Smooth muscle cell (in vitro differentiated cells): ENCODE data around the gene ADNP2. TPM values are rescaled to one million over a fixed set of nuclear protein-coding genes. Genes with fewer than 3 reads are reported as not detected.

Experiments used
- DNase-seq: peaks from one replicate; lab custom pipeline; 2025; ENCODE audit not compliant: unreplicated experiment; lab: John Stamatoyannopoulos, UW
- H2AFZ ChIP-seq: fragments of 200-600 bp; sonication (generic); 2 replicates; pipeline ENCODE4 v1.6.0; 2016; ENCODE audit warnings: antibody characterized with exemption, low read depth, mild to moderate bottlenecking
- H3F3A ChIP-seq: fragments of 200-600 bp; sonication (generic); 2 replicates; pipeline ENCODE4 v1.6.0; 2017; ENCODE audit warnings: antibody characterized with exemption, low read depth
- H3K27ac ChIP-seq: fragments of 200-600 bp; sonication (generic); 2 replicates; pipeline ENCODE4 v1.5.1; 2016; ENCODE audit warnings: low read depth, mild to moderate bottlenecking
- H3K27me3 ChIP-seq: fragments of 200-600 bp; sonication (generic); 2 replicates; pipeline ENCODE4 v1.6.1; 2016; ENCODE audit warnings: low read depth, mild to moderate bottlenecking
- H3K36me3 ChIP-seq: fragments of 200-600 bp; sonication (generic); 2 replicates; pipeline ENCODE4 v1.5.1; 2016; ENCODE audit warnings: low read depth
- H3K4me1 ChIP-seq: fragments of 200-600 bp; sonication (generic); 2 replicates; pipeline ENCODE4 v1.5.1; 2016; ENCODE audit warnings: low read depth
- H3K4me2 ChIP-seq: fragments of 200-600 bp; sonication (generic); 2 replicates; pipeline ENCODE4 v1.6.0; 2016; ENCODE audit warnings: mild to moderate bottlenecking
- H3K4me3 ChIP-seq: fragments of 200-600 bp; sonication (generic); 2 replicates; pipeline ENCODE4 v1.5.1; 2016; ENCODE audit warnings: mild to moderate bottlenecking
- H3K79me2 ChIP-seq: fragments of 200-600 bp; sonication (generic); 2 replicates; pipeline ENCODE4 v1.6.0; 2016; ENCODE audit warnings: low read depth, mild to moderate bottlenecking
- H3K9ac ChIP-seq: fragments of 200-600 bp; sonication (generic); 2 replicates; pipeline ENCODE4 v1.6.0; 2016; ENCODE audit warnings: low read depth
- H3K9me3 ChIP-seq: fragments of 200-600 bp; sonication (generic); replicated peaks from 2 replicates; pipeline ENCODE4 v1.5.1; 2016; ENCODE audit warnings: low read depth
- H4K20me1 ChIP-seq: fragments of 200-600 bp; sonication (generic); 2 replicates; pipeline ENCODE4 v1.6.0; 2016; ENCODE audit warnings: low read depth
- WGBS: methylation state at CpG from one replicate; pipeline ENCODE4 v1.1.7; 2016; ENCODE audit warnings: low lambda C conversion rate; 5-methylcytosine and 5-hydroxymethylcytosine counted together
- polyA plus RNA-seq: library from polyadenylated mRNA; unstranded; fragments of >200 nt; fragmentation: Nextera tagmentation; extraction: Ambion mirVana; gene quantifications from 2 replicates; pipeline ENCODE4 v1.2.1, GENCODE V29; 2016
- total RNA-seq: library from RNA; depleted of rRNA; stranded (reverse); fragments of >200 nt; gene quantifications from 2 replicates; pipeline ENCODE4 v1.2.3, GENCODE V29; 2014
- TF ChIP-seq, protein P1 (sequence below): fragments of 200-600 bp; sonication (generic); IDR thresholded peaks from 2 replicates; pipeline ENCODE4 v1.5.1; 2017; ENCODE audit warnings: borderline replicate concordance, mild to moderate bottlenecking, antibody characterized with exemption; ENCODE audit not compliant: insufficient read depth, poor library complexity, severe bottlenecking

The ADNP2 gene
- total and polyA plus RNA-seq, 2 experiments from 2014 or later, result 9.1 to 28.3 TPM

DNA sequence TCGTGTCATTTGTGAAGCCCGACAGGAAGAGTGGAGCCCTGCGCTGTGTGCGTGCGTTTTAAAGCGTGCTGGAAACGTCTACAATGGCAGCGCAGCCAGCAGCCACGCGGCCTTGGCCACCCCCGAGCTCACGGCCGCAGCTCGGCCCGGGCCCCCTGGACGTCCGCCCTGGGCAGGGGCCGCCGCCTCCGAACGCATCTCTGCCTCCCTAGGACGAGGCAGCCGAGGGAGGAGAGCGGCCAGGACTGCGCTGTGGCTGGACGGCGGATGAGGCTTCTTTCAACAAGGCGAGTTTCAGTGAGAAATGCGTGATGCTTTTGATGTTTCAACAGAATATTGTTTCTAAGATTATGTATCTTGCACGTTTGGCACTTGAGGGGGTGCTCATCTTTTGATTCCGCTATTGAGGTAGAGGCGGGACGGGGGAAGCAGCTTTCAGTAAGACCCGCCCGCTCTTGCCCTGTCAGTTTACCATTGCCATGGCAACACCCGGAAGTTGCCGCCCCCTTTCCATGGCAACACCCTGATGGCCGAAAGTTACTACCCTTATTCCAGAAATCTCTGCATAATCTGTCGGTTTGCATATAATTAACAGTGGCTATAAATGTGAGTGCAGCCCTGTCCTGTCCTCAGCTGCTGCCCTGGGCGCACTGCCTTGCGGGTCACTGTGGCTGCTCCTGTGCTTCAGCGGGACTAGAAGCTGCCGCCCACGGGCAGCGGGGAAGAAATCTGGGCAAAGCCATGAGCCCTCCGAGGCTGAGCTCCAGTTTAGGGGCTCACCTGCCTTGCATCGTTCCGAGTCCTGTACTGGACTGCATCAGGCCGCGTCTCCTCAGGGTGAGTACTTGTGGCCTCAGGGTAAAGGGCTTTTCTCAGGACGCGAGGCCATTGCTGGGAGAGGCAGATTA lies 38.6 kb downstream of the ADNP2 start:
- Histone ChIP-seq H3K27me3 (no peaks in the 10 kb centered on the region), H3K36me3 (no peaks in the 10 kb centered on the region), H3K4me1 (no peaks in the 10 kb centered on the region), H3F3A (no peaks in the 10 kb centered on the region), H3K27ac (no peak overlapping the region), H3K4me2 (no peak overlapping the region), H4K20me1 (no peaks in the 10 kb centered on the region), H3K9ac (no peak overlapping the region), H3K4me3 (no peak overlapping the region), H2AFZ (no peak overlapping the region), H3K9me3 (no peaks in the 10 kb centered on the region), H3K79me2 (no peaks in the 10 kb centered on the region)
- no peak for DNase-seq
- 94% methylated on average over 51 of the region's 52 CpGs for WGBS
- TF ChIP-seq, protein P1, sequence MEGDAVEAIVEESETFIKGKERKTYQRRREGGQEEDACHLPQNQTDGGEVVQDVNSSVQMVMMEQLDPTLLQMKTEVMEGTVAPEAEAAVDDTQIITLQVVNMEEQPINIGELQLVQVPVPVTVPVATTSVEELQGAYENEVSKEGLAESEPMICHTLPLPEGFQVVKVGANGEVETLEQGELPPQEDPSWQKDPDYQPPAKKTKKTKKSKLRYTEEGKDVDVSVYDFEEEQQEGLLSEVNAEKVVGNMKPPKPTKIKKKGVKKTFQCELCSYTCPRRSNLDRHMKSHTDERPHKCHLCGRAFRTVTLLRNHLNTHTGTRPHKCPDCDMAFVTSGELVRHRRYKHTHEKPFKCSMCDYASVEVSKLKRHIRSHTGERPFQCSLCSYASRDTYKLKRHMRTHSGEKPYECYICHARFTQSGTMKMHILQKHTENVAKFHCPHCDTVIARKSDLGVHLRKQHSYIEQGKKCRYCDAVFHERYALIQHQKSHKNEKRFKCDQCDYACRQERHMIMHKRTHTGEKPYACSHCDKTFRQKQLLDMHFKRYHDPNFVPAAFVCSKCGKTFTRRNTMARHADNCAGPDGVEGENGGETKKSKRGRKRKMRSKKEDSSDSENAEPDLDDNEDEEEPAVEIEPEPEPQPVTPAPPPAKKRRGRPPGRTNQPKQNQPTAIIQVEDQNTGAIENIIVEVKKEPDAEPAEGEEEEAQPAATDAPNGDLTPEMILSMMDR, result no peak

DNA sequence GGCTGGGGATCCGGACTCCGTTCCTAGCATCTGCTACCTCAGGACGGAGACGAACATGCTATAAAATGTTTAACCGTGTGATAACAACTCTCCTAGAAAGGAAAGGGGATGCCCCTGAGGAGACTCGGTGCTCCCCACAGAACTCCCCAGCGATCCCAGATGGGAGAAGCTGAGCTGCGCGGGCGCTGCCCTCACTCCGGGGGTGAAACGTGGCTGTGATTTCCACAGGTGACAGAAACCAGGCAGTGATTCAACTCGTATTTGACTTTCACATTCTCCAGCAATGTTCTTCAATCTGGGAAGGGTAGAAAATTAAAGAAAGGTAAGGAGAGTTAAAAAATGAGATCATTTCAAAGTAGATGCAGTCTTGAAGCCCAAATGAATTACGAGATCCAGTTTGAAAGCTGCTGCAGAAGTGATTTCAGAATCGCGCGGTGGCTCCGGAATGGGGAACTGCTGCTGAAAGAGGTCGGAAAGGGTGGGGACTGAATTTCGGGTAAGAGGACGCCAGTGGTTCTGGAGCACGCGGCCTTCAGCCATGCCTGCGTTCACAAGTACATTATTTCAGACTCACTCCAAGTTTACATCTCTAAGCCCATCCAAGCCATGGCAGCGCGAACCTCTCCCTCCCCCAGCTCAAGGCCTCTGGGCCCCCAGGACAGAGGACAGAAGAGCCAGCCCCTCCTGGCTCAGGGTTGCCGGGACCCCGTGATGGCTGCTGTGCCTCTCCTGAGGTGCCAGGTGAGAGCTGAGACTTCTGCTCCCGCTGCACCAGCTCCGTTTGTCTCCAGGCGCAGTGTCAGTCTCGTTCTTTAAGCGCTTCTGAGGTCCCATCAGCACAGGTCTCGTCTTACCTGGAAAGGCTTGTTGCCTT lies 39.5 kb downstream of the ADNP2 start:
- no peaks in the 10 kb centered on the region for H3K9me3 ChIP-seq
- no peaks in the 10 kb centered on the region for H3K27me3 ChIP-seq
- H3K9ac ChIP-seq, result no peak overlapping the region
- H3K27ac ChIP-seq, result no peak overlapping the region
- no peaks in the 10 kb centered on the region for H3F3A ChIP-seq
- H3K4me1 ChIP-seq, result no peaks in the 10 kb centered on the region
- TF ChIP-seq, protein P1, result no peak
- no peak overlapping the region for H3K4me3 ChIP-seq
- DNase-seq, result no peak
- WGBS, result 97% methylated on average over 34 of the region's 34 CpGs
- H2AFZ ChIP-seq, result no peak overlapping the region
- H3K36me3 ChIP-seq, result no peaks in the 10 kb centered on the region
- H3K4me2 ChIP-seq, result no peak overlapping the region
- no peaks in the 10 kb centered on the region for H3K79me2 ChIP-seq
- H4K20me1 ChIP-seq, result no peaks in the 10 kb centered on the region

DNA sequence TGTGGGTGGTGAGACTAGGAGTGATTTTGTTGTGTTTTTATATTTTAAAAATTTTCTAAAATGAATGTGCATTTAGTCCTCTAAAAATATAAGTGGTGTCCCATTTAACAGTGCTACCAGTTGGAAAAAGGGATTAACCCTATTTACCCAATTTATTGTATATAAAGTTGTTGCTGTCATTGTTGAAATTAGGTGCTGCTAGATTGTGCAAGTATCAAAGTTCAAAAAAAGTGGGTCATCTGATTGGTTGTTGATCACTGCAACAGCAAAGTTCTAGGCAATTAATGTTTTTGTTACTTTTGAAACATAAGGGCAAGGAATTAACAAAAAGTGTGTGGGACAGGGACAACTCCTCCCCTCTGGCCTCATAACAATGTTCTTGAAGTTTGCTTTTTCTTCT lies 40.6 kb downstream of the ADNP2 start:
- no peaks in the 10 kb centered on the region for H3K27me3 ChIP-seq

More for the DNA sequence above, 40.6 kb downstream of the ADNP2 start:
- H3K27ac ChIP-seq, result no peak overlapping the region
- no peak overlapping the region for H3K4me3 ChIP-seq
- H3K4me1 ChIP-seq, result no peaks in the 10 kb centered on the region
- no peak overlapping the region for H2AFZ ChIP-seq
- H3K4me2 ChIP-seq, result no peak overlapping the region
- no peaks in the 10 kb centered on the region for H3K36me3 ChIP-seq
- H3F3A ChIP-seq, result no peaks in the 10 kb centered on the region
- TF ChIP-seq, protein P1, result no peak
- H3K79me2 ChIP-seq, result no peaks in the 10 kb centered on the region
- DNase-seq, result no peak
- no peaks in the 10 kb centered on the region for H3K9me3 ChIP-seq
- H4K20me1 ChIP-seq, result no peaks in the 10 kb centered on the region
- no peak overlapping the region for H3K9ac ChIP-seq
